Colonic mucosa (tissue), 4 donors: Measurements from ENCODE around the gene ADPRM. TPM values are rescaled to one million over a fixed set of nuclear protein-coding genes. Genes with fewer than 3 reads are reported as not detected.

Source experiments
- DNase-seq: peaks from one replicate; pipeline ENCODE4 v3.0.0-alpha.2; 2020
- H3K27ac ChIP-seq: fragments of 200-600 bp; one replicate; pipeline ENCODE4 v1.8.0; 2021
- H3K27me3 ChIP-seq: fragments of 200-600 bp; one replicate; pipeline ENCODE4 v1.8.0; 2021
- H3K36me3 ChIP-seq: fragments of 200-600 bp; one replicate; pipeline ENCODE4 v1.8.0; 2021
- H3K4me1 ChIP-seq: fragments of 200-600 bp; one replicate; pipeline ENCODE4 v1.8.0; 2021; ENCODE audit warnings: mild to moderate bottlenecking
- H3K4me3 ChIP-seq: fragments of 200-600 bp; one replicate; pipeline ENCODE4 v1.8.0; 2021
- H3K9ac ChIP-seq, 2 donors: one replicate each; pipeline ENCODE4 v1.7.0; 2013; ENCODE audit warnings: control low read depth in 2 of 2, low read depth in 2 of 2, low read length in 2 of 2
- H3K9me3 ChIP-seq: fragments of 200-600 bp; one replicate; pipeline ENCODE4 v1.8.0; 2021
- intact Hi-C: fragments of 100-400 bp; cut with DNase I; formaldehyde crosslinking; loops from one replicate; pipeline ENCODE4 v1.14.1; 2022
- total RNA-seq, 2 donors: library from RNA; stranded (reverse); fragmentation: NEBNext Ultra II Directional in 1 of 2; extraction: Animal tissue kit (Norgen Biotek cat#: 25700) in 1 of 2; gene quantifications; one replicate each; pipeline ENCODE4 v1.2.1, GENCODE V29; 2021
- TF ChIP-seq, protein P1 (sequence below): fragments of 200-600 bp; IDR thresholded peaks from one replicate; pipeline ENCODE4 v1.8.0; 2022; ENCODE audit warnings: antibody characterized with exemption, mild to moderate bottlenecking
- donor health status: healthy.
- donor health status: DM: no; HTN: no; CAD: no.
- donor health status: DM: no; HTN: no; CAD: no.

ADPRM gene
- total RNA-seq, 2 donors from 2014 or later: 4.1 to 7.7 TPM

- TF ChIP-seq, protein P1, sequence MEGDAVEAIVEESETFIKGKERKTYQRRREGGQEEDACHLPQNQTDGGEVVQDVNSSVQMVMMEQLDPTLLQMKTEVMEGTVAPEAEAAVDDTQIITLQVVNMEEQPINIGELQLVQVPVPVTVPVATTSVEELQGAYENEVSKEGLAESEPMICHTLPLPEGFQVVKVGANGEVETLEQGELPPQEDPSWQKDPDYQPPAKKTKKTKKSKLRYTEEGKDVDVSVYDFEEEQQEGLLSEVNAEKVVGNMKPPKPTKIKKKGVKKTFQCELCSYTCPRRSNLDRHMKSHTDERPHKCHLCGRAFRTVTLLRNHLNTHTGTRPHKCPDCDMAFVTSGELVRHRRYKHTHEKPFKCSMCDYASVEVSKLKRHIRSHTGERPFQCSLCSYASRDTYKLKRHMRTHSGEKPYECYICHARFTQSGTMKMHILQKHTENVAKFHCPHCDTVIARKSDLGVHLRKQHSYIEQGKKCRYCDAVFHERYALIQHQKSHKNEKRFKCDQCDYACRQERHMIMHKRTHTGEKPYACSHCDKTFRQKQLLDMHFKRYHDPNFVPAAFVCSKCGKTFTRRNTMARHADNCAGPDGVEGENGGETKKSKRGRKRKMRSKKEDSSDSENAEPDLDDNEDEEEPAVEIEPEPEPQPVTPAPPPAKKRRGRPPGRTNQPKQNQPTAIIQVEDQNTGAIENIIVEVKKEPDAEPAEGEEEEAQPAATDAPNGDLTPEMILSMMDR: no peak
- no peak overlapping the region for H3K4me3 ChIP-seq
- no peak overlapping the region for H3K27ac ChIP-seq
- intact Hi-C loops: no loop called here
- no peak overlapping the region for H3K9ac ChIP-seq
- H3K9me3 ChIP-seq: no peaks in the 10 kb centered on the region
- no peaks in the 10 kb centered on the region for H3K4me1 ChIP-seq
- no peak for DNase-seq
- H3K27me3 ChIP-seq: no peaks in the 10 kb centered on the region
- H3K36me3 ChIP-seq: no peaks in the 10 kb centered on the region
Measured at GRCh38 chr17:10754861-10755591, 57.6 kb downstream of the ADPRM start.

- H3K4me3 ChIP-seq: no peak overlapping the region
- no peaks in the 10 kb centered on the region for H3K27me3 ChIP-seq
- H3K27ac ChIP-seq: peak overlapping the region; percentile 15
- no peaks in the 10 kb centered on the region for H3K36me3 ChIP-seq
- no peaks in the 10 kb centered on the region for H3K9me3 ChIP-seq
- H3K4me1 ChIP-seq: no peaks in the 10 kb centered on the region
- DNase-seq: no peak
- H3K9ac ChIP-seq: peak overlapping the region in 1 of 2 donors; percentile 35
- TF ChIP-seq, protein P1: no peak
- intact Hi-C loops: no loop called here
Measured at GRCh38 chr17:10755592-10756127, 58.3 kb downstream of the ADPRM start.

DNA sequence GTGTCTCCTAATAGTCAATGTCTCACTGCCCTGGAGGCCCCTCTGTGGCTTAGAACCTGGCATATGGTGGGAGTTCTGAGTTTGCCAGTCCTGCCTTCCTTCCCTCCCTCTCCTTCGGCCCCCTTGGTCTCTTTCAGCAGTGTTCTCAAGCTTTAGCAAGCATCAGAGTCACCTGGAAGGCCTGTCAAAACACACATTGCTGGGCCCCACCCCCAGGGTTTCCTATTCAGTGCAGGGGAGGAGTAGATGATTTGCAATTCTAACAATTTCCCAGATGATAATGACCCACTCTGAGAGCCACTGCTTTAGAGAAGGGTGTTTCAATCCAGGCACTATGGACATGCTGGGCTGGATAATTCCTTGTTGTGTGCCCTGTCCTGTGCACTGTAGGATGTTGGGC is 58.8 kb downstream of the ADPRM start:
- no peaks in the 10 kb centered on the region for H3K27me3 ChIP-seq
- H3K9me3 ChIP-seq: no peaks in the 10 kb centered on the region
- H3K36me3 ChIP-seq: no peaks in the 10 kb centered on the region
- no peak for DNase-seq
- H3K4me3 ChIP-seq: no peak overlapping the region
- peak overlapping the region in 1 of 2 donors; percentile 35 for H3K9ac ChIP-seq
- TF ChIP-seq, protein P1: no peak
- intact Hi-C loops: no loop called here
- H3K27ac ChIP-seq: peak overlapping the region; percentile 15
- no peaks in the 10 kb centered on the region for H3K4me1 ChIP-seq

- Histone ChIP-seq H3K27ac (peak overlapping the region; percentile 15), H3K9me3 (no peaks in the 10 kb centered on the region), H3K4me3 (no peak overlapping the region), H3K4me1 (no peaks in the 10 kb centered on the region), H3K36me3 (no peaks in the 10 kb centered on the region), H3K27me3 (no peaks in the 10 kb centered on the region), H3K9ac (no peak overlapping the region)
- TF ChIP-seq, protein P1: no peak
- intact Hi-C loops: no loop called here
- peak; percentile 45 for DNase-seq
Measured at GRCh38 chr17:10756619-10757018, 59.2 kb downstream of the ADPRM start.

DNA sequence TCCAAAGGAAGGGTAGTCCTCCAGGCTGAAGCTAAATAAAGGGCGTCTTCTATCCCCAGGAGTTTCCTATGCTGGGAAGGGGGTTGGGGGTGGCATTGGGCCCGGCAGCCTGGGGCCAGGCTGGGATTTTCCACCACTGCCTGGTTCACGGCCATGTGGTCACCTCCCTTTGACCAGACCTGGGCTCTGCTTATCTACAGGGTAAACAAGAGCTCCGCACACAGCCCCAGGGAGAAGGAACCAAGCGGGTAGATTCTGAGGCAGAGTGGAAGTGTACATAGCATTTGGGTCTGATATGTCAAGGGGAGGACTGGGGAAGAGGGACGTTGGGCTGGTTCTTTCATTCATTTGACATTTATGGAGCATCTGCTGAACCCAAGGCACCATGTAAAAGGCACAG is 59.7 kb downstream of the ADPRM start:
- peak overlapping the region; percentile 15 for H3K27ac ChIP-seq

More for the DNA sequence above, 59.7 kb downstream of the ADPRM start:
- intact Hi-C loops: no loop called here
- Histone ChIP-seq H3K4me3 (no peak overlapping the region), H3K9me3 (no peaks in the 10 kb centered on the region), H3K4me1 (no peaks in the 10 kb centered on the region), H3K36me3 (no peaks in the 10 kb centered on the region), H3K9ac (no peak overlapping the region), H3K27me3 (no peaks in the 10 kb centered on the region)
- TF ChIP-seq, protein P1: no peak
- no peak for DNase-seq
